ENCODE results near the gene BCL2L13.
"Not testable (repeated sequence)": the region's sequence is repeated elsewhere in the genome, so short reads cannot be mapped to it uniquely, and the experiment has no call there.

DNA sequence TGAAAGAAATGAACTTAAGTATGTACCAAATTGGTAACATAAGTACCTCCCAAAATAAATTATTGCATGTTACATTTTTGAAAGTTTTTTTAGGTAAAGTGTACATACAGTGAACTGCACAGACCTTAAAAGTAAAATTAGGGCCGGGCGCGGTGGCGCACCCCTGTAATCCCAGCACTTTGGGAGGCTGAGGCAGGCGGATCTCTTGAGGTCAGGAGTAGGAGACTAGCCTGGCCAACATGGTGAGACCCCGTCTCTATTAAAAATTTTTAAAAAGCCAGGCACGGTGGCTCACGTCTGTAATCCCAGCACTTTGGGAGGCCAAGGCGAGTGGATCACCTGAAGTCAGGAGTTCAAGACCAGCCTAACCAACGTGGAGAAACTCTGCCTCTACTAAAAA lies 1.7 kb upstream of the BCL2L13 start:
- TF ChIP-seq, protein P1, sequence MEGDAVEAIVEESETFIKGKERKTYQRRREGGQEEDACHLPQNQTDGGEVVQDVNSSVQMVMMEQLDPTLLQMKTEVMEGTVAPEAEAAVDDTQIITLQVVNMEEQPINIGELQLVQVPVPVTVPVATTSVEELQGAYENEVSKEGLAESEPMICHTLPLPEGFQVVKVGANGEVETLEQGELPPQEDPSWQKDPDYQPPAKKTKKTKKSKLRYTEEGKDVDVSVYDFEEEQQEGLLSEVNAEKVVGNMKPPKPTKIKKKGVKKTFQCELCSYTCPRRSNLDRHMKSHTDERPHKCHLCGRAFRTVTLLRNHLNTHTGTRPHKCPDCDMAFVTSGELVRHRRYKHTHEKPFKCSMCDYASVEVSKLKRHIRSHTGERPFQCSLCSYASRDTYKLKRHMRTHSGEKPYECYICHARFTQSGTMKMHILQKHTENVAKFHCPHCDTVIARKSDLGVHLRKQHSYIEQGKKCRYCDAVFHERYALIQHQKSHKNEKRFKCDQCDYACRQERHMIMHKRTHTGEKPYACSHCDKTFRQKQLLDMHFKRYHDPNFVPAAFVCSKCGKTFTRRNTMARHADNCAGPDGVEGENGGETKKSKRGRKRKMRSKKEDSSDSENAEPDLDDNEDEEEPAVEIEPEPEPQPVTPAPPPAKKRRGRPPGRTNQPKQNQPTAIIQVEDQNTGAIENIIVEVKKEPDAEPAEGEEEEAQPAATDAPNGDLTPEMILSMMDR (IDR thresholded peaks at IDR 0.05; ENCODE audit: poor library complexity) = not testable (repeated sequence)
- not testable (repeated sequence) for TF ChIP-seq EZH2 (IDR thresholded peaks at IDR 0.05; ENCODE audit: borderline replicate concordance); EZH2phosphoT487 (IDR thresholded peaks at IDR 0.05; ENCODE audit: low read depth, severe bottlenecking, unreplicated experiment)

Measured in hepatocyte (in vitro differentiated cells).